Smooth muscle cell (in vitro differentiated cells): Measurements from ENCODE around the gene TOP2B. TPM values are rescaled to one million over a fixed set of nuclear protein-coding genes. Genes with fewer than 3 reads are reported as not detected.

ENCODE experiments used
- DNase-seq: peaks from one replicate; lab custom pipeline; 2025; ENCODE audit not compliant: unreplicated experiment; lab: John Stamatoyannopoulos, UW
- H2AFZ ChIP-seq: fragments of 200-600 bp; sonication (generic); 2 replicates; pipeline ENCODE4 v1.6.0; 2016; ENCODE audit warnings: antibody characterized with exemption, low read depth, mild to moderate bottlenecking
- H3F3A ChIP-seq: fragments of 200-600 bp; sonication (generic); 2 replicates; pipeline ENCODE4 v1.6.0; 2017; ENCODE audit warnings: antibody characterized with exemption, low read depth
- H3K27ac ChIP-seq: fragments of 200-600 bp; sonication (generic); 2 replicates; pipeline ENCODE4 v1.5.1; 2016; ENCODE audit warnings: low read depth, mild to moderate bottlenecking
- H3K27me3 ChIP-seq: fragments of 200-600 bp; sonication (generic); 2 replicates; pipeline ENCODE4 v1.6.1; 2016; ENCODE audit warnings: low read depth, mild to moderate bottlenecking
- H3K36me3 ChIP-seq: fragments of 200-600 bp; sonication (generic); 2 replicates; pipeline ENCODE4 v1.5.1; 2016; ENCODE audit warnings: low read depth
- H3K4me1 ChIP-seq: fragments of 200-600 bp; sonication (generic); 2 replicates; pipeline ENCODE4 v1.5.1; 2016; ENCODE audit warnings: low read depth
- H3K4me2 ChIP-seq: fragments of 200-600 bp; sonication (generic); 2 replicates; pipeline ENCODE4 v1.6.0; 2016; ENCODE audit warnings: mild to moderate bottlenecking
- H3K4me3 ChIP-seq: fragments of 200-600 bp; sonication (generic); 2 replicates; pipeline ENCODE4 v1.5.1; 2016; ENCODE audit warnings: mild to moderate bottlenecking
- H3K79me2 ChIP-seq: fragments of 200-600 bp; sonication (generic); 2 replicates; pipeline ENCODE4 v1.6.0; 2016; ENCODE audit warnings: low read depth, mild to moderate bottlenecking
- H3K9ac ChIP-seq: fragments of 200-600 bp; sonication (generic); 2 replicates; pipeline ENCODE4 v1.6.0; 2016; ENCODE audit warnings: low read depth
- H3K9me3 ChIP-seq: fragments of 200-600 bp; sonication (generic); replicated peaks from 2 replicates; pipeline ENCODE4 v1.5.1; 2016; ENCODE audit warnings: low read depth
- H4K20me1 ChIP-seq: fragments of 200-600 bp; sonication (generic); 2 replicates; pipeline ENCODE4 v1.6.0; 2016; ENCODE audit warnings: low read depth
- WGBS: methylation state at CpG from one replicate; pipeline ENCODE4 v1.1.7; 2016; ENCODE audit warnings: low lambda C conversion rate; 5-methylcytosine and 5-hydroxymethylcytosine counted together
- polyA plus RNA-seq: library from polyadenylated mRNA; unstranded; fragments of >200 nt; fragmentation: Nextera tagmentation; extraction: Ambion mirVana; gene quantifications from 2 replicates; pipeline ENCODE4 v1.2.1, GENCODE V29; 2016
- total RNA-seq: library from RNA; depleted of rRNA; stranded (reverse); fragments of >200 nt; gene quantifications from 2 replicates; pipeline ENCODE4 v1.2.3, GENCODE V29; 2014
- TF ChIP-seq, protein P1 (sequence below): fragments of 200-600 bp; sonication (generic); IDR thresholded peaks from 2 replicates; pipeline ENCODE4 v1.5.1; 2017; ENCODE audit warnings: borderline replicate concordance, mild to moderate bottlenecking, antibody characterized with exemption; ENCODE audit not compliant: insufficient read depth, poor library complexity, severe bottlenecking

Gene TOP2B
- total and polyA plus RNA-seq, 2 experiments from 2014 or later: 70.2 to 132 TPM

DNA sequence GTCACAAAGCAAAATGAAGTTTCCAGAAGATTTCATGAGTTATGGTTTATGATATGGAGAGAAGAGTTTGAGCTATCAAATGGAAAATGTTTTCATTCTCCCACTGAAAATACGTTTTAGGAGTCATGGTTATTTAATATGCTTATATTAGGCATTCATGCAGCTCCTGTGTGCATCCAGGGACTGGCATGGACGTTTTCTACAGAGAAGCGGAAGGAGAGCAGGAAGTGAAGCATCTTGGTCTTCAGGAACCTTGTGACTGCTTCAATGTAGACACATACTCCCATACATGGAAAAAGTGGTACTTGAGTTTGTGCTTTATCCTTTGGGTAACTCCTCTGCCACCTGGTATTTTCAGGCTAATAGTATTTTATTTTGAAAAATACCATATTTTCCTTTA is 43.3 kb upstream of the TOP2B start:
- Histone ChIP-seq H3K4me3 (no peak overlapping the region), H3K79me2 (no peaks in the 10 kb centered on the region), H3K9ac (no peak overlapping the region), H3K27me3 (peaks cover 4% of the 10 kb centered on the region), H3K9me3 (no peaks in the 10 kb centered on the region), H3F3A (no peaks in the 10 kb centered on the region), H2AFZ (no peak overlapping the region), H3K36me3 (no peaks in the 10 kb centered on the region), H3K4me2 (no peak overlapping the region), H4K20me1 (no peaks in the 10 kb centered on the region), H3K27ac (no peak overlapping the region), H3K4me1 (no peaks in the 10 kb centered on the region)
- no peak for DNase-seq
- 72% methylated on average over 3 of the region's 3 CpGs for WGBS
- TF ChIP-seq, protein P1, sequence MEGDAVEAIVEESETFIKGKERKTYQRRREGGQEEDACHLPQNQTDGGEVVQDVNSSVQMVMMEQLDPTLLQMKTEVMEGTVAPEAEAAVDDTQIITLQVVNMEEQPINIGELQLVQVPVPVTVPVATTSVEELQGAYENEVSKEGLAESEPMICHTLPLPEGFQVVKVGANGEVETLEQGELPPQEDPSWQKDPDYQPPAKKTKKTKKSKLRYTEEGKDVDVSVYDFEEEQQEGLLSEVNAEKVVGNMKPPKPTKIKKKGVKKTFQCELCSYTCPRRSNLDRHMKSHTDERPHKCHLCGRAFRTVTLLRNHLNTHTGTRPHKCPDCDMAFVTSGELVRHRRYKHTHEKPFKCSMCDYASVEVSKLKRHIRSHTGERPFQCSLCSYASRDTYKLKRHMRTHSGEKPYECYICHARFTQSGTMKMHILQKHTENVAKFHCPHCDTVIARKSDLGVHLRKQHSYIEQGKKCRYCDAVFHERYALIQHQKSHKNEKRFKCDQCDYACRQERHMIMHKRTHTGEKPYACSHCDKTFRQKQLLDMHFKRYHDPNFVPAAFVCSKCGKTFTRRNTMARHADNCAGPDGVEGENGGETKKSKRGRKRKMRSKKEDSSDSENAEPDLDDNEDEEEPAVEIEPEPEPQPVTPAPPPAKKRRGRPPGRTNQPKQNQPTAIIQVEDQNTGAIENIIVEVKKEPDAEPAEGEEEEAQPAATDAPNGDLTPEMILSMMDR: no peak

DNA sequence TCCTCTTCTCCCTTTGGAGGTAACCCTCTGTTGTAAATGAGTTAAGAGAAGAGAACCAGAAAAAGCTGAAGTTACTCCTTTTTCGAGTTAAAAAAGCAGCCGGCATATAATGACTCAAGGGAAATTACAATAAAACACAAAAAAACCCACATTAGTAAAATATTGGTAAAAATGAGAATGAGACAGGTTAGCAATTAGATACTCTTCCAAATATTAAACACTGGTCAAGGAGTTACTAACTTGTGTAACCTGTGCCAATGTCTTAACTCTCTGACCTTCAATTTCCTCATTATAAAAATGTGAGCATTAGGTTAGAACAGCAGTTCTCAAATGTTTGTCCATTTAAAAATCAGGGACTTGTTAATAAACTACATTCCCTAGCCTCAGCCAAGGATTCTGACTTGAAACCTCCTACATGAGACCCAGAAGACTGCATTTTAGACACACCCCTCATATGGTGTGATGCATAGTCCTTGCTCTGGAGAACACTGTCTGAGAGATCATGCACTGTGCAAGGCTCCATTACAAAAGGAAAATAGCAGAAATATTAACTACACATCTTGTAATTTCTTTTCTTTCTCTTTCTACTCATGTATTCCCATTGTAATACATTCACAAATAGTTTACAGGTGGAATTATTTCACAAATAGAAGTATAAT is 42.7 kb upstream of the TOP2B start:
- Histone ChIP-seq H2AFZ (no peak overlapping the region), H4K20me1 (no peaks in the 10 kb centered on the region), H3K4me1 (no peaks in the 10 kb centered on the region), H3K4me3 (no peak overlapping the region), H3K27me3 (peaks cover 4% of the 10 kb centered on the region), H3K4me2 (no peak overlapping the region), H3K9ac (no peak overlapping the region), H3K27ac (no peak overlapping the region), H3K79me2 (no peaks in the 10 kb centered on the region), H3F3A (no peaks in the 10 kb centered on the region), H3K9me3 (no peaks in the 10 kb centered on the region), H3K36me3 (no peaks in the 10 kb centered on the region)
- TF ChIP-seq, protein P1: no peak
- no peak for DNase-seq
- 100% methylated on average over 2 of the region's 2 CpGs for WGBS

DNA sequence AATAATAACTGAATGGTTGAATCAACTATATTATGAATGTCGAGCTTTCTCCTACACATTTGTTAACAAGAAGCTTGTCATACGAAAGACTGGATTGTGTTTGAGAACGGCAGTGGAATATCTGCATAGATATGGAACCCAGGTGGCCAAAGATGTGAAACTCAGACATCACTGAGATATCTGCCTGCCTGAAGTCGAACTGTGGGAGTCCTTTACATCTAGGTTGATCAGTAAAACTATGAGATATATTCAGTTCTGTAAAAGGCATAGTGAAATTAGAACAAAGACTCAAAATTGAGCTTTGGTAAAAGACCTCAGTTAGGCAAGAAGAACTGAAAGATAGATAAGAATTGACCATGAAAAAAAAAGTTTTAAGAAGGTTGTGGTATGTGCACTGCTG is 41.5 kb upstream of the TOP2B start:
- Histone ChIP-seq H3K9me3 (no peaks in the 10 kb centered on the region), H4K20me1 (no peaks in the 10 kb centered on the region), H3K9ac (no peak overlapping the region), H3K27ac (no peak overlapping the region), H3K27me3 (peaks cover 4% of the 10 kb centered on the region), H3K36me3 (no peaks in the 10 kb centered on the region), H3K4me1 (no peaks in the 10 kb centered on the region), H3K79me2 (no peaks in the 10 kb centered on the region), H3F3A (no peaks in the 10 kb centered on the region), H3K4me2 (no peak overlapping the region), H2AFZ (no peak overlapping the region), H3K4me3 (no peak overlapping the region)
- TF ChIP-seq, protein P1: no peak
- 84% methylated on average over 4 of the region's 4 CpGs for WGBS
- no peak for DNase-seq

DNA sequence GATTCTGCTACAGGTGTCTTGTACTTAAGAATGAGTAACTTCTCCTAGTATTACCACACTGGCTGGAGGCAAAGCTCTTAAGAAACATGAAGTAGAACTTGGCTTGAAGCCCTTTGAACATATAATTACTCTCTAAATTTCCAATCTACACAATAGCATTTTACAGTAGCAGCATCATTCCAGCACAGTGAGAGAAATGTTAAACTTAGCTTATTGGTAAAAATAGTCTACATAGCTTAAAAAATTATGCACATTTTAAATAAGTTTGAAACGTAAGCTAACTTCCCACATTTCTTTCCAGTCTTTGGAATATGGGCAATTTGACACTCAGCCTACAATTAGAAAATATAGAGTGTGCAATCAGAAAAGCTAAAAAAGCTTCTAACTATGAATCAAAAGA is 32.8 kb upstream of the TOP2B start:
- H3K9me3 ChIP-seq: no peaks in the 10 kb centered on the region
- H3K36me3 ChIP-seq: no peaks in the 10 kb centered on the region
- H3K27me3 ChIP-seq: no peaks in the 10 kb centered on the region
- H3K4me2 ChIP-seq: no peak overlapping the region
- DNase-seq: no peak
- H2AFZ ChIP-seq: no peak overlapping the region
- 66% methylated on average over 1 of the region's 1 CpG for WGBS
- H3K79me2 ChIP-seq: no peaks in the 10 kb centered on the region
- no peak overlapping the region for H3K9ac ChIP-seq
- H3K4me3 ChIP-seq: no peak overlapping the region
- H3F3A ChIP-seq: no peaks in the 10 kb centered on the region
- TF ChIP-seq, protein P1: no peak
- no peaks in the 10 kb centered on the region for H4K20me1 ChIP-seq
- no peak overlapping the region for H3K27ac ChIP-seq
- no peaks in the 10 kb centered on the region for H3K4me1 ChIP-seq
